Spleen (tissue), 7 donors: ENCODE data around the gene GAS2.

Source experiments
- CTCF ChIP-seq, 11 experiments: fragments of 200-600 bp in 7 of 11; fragments of 450-650 bp in 4 of 11; sonication (generic) in 4 of 11; IDR thresholded peaks in 8 of 11; conservative IDR thresholded peaks in 3 of 11; 1 replicate in 7 of 11; 2 replicates in 4 of 11; pipeline versions ENCODE4 v1.4.0 to v1.8.0; 2016 to 2021; ENCODE audit warnings: antibody characterized with exemption in 11 of 11, inconsistent platforms in 4 of 11, mild to moderate bottlenecking in 1 of 11
- POLR2A ChIP-seq, 3 donors: fragments of 450-650 bp; IDR thresholded peaks; one replicate each; pipeline ENCODE4 v1.5.1; 2017; ENCODE audit warnings: antibody characterized with exemption in 3 of 3, mild to moderate bottlenecking in 1 of 3
- donor health status: DM: no; HTN: no; CAD: no; lungs with moderate emphysema.
- donor health status: DM: no; HTN: no; CAD: no.
- donor health status: DM: no; HTN: no; CAD: no.

DNA sequence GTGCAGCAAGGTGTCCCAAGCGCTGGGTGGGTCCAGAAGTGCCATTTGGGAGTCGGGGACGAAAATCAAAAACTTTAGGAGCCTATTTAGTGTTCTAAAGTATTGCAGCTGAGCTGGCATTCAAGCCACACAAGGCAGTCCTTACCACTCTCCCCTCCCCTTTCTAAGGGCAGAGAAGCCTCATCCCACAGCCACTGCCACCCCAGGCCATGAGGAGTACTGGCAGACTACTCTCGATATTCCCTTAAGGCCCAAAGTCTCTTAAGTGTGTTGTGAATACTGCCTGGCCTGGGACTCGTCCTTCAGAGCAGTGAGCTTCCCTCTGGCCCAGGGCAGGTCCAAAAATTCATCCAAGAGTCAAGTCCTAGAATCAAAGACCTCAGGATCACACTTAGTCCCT, 48.5 kb upstream of the GAS2 start:
- TF ChIP-seq POLR2A (IDR thresholded peaks at IDR 0.05) (no peak), CTCF (IDR thresholded peaks at IDR 0.05 in 8 of 11, conservative IDR thresholded peaks at IDR 0.05 in 3 of 11) (no peak)
